Neural cell (in vitro differentiated cells): ENCODE data around the gene UROC1. TPM values are rescaled to one million over a fixed set of nuclear protein-coding genes. Genes with fewer than 3 reads are reported as not detected.

Source experiments
- H2AFZ ChIP-seq: fragments of 200-600, 300-800 bp; sonication (generic), shearing (Covaris generic); 2 replicates; pipeline ENCODE4 v1.6.0; 2014; ENCODE audit warnings: low read depth, mild to moderate bottlenecking, antibody characterized with exemption, low read length, moderate library complexity
- H3F3A ChIP-seq: fragments of 200-600 bp; shearing (Covaris generic); 2 replicates; pipeline ENCODE4 v1.6.1; 2016; ENCODE audit warnings: mild to moderate bottlenecking, moderate library complexity, mixed read lengths, antibody characterized with exemption, low read length; ENCODE audit not compliant: insufficient read depth, poor library complexity, severe bottlenecking
- H3K27ac ChIP-seq: fragments of 200-600, 300-800 bp; sonication (generic), shearing (Covaris generic); 2 replicates; pipeline ENCODE4 v1.5.1; 2014; ENCODE audit warnings: mild to moderate bottlenecking, low read length, moderate library complexity
- H3K27me3 ChIP-seq: fragments of 300-800, 200-600 bp; sonication (generic), shearing (Covaris generic); 2 replicates; pipeline ENCODE4 v1.6.0; 2014; ENCODE audit warnings: mild to moderate bottlenecking, low read depth, low read length, moderate library complexity; ENCODE audit not compliant: insufficient read depth
- H3K36me3 ChIP-seq: fragments of 300-800, 200-600 bp; sonication (generic), shearing (Covaris generic); 2 replicates; pipeline ENCODE4 v1.5.1; 2014; ENCODE audit warnings: mild to moderate bottlenecking, antibody characterized with exemption, low read length, moderate library complexity; ENCODE audit not compliant: insufficient read depth
- H3K4me2 ChIP-seq: fragments of 300-800, 200-600 bp; sonication (generic), shearing (Covaris generic); 2 replicates; pipeline ENCODE4 v1.6.0; 2014; ENCODE audit warnings: mild to moderate bottlenecking, low read length
- H3K4me3 ChIP-seq: fragments of 300-800, 200-600 bp; sonication (generic), shearing (Covaris generic); 2 replicates; pipeline ENCODE4 v1.5.1; 2014; ENCODE audit warnings: mild to moderate bottlenecking, low read length, moderate library complexity
- H3K79me2 ChIP-seq: fragments of 200-600 bp; shearing (Covaris generic); replicated peaks from 2 replicates; pipeline ENCODE4 v1.6.0; 2014; ENCODE audit warnings: mild to moderate bottlenecking, low read length, moderate library complexity; ENCODE audit not compliant: insufficient read depth
- H3K9ac ChIP-seq: fragments of 300-800, 200-600 bp; sonication (generic), shearing (Covaris generic); 2 replicates; pipeline ENCODE4 v1.6.1; 2016; ENCODE audit warnings: mild to moderate bottlenecking, low read length, mixed read lengths
- H3K9me2 ChIP-seq: fragments of 200-600 bp; shearing (Covaris generic); 2 replicates; pipeline ENCODE4 v1.6.1; 2016; ENCODE audit warnings: mild to moderate bottlenecking, low read length, mixed read lengths; ENCODE audit not compliant: insufficient read depth
- H3K9me3 ChIP-seq: fragments of 200-600, 300-800 bp; sonication (generic), shearing (Covaris generic); 2 replicates; pipeline ENCODE4 v1.6.1; 2016; ENCODE audit warnings: mild to moderate bottlenecking, mixed run types, low read length, moderate library complexity, mixed read lengths
- H4K20me1 ChIP-seq: fragments of 200-600 bp; shearing (Covaris generic); 2 replicates; pipeline ENCODE4 v1.6.1; 2016; ENCODE audit warnings: mild to moderate bottlenecking, mixed run types; ENCODE audit not compliant: insufficient read depth
- CTCF ChIP-seq: fragments of 450-650 bp; IDR thresholded peaks from 2 replicates; pipeline ENCODE4 v1.5.1; 2014; ENCODE audit warnings: antibody characterized with exemption, mild to moderate bottlenecking, moderate library complexity; ENCODE audit not compliant: poor library complexity, severe bottlenecking
- EP300 ChIP-seq: fragments of 450-650 bp; conservative IDR thresholded peaks from 2 replicates; pipeline ENCODE4 v1.6.1; 2014; ENCODE audit warnings: antibody characterized with exemption, mild to moderate bottlenecking, moderate library complexity; ENCODE audit not compliant: poor library complexity, severe bottlenecking
- EZH2 ChIP-seq: fragments of 200-600, 300-800 bp; shearing (Covaris generic), sonication (generic); IDR thresholded peaks from 2 replicates; pipeline ENCODE4 v1.6.1; 2014; ENCODE audit warnings: antibody characterized with exemption, low read length, borderline replicate concordance, mild to moderate bottlenecking; ENCODE audit not compliant: insufficient read depth, poor library complexity, severe bottlenecking
- MXI1 ChIP-seq: fragments of 450-650 bp; conservative IDR thresholded peaks from 2 replicates; pipeline ENCODE4 v1.6.1; 2014; ENCODE audit warnings: antibody characterized with exemption, mild to moderate bottlenecking; ENCODE audit not compliant: poor library complexity, severe bottlenecking
- POLR2AphosphoS5 ChIP-seq: IDR thresholded peaks from 2 replicates; pipeline ENCODE4 v1.6.1; 2012
- RAD21 ChIP-seq: fragments of 450-650 bp; conservative IDR thresholded peaks from 2 replicates; pipeline ENCODE4 v1.6.1; 2014; ENCODE audit warnings: antibody characterized with exemption, mild to moderate bottlenecking, moderate library complexity
- REST ChIP-seq: IDR thresholded peaks from 2 replicates; pipeline ENCODE4 v1.6.1; 2012; ENCODE audit warnings: borderline replicate concordance
- SMC3 ChIP-seq: fragments of 450-650 bp; conservative IDR thresholded peaks from 2 replicates; pipeline ENCODE4 v1.6.1; 2014; ENCODE audit warnings: antibody characterized with exemption, mild to moderate bottlenecking, moderate library complexity; ENCODE audit not compliant: poor library complexity
- TAF1 ChIP-seq: IDR thresholded peaks from 2 replicates; pipeline ENCODE4 v1.6.1; 2012; ENCODE audit warnings: low read depth
- polyA plus RNA-seq: library from polyadenylated mRNA; depleted of rRNA; stranded (reverse); fragments of >200 nt; gene quantifications from 2 replicates; pipeline ENCODE4 v1.2.3, GENCODE V29; 2014

UROC1 gene
- polyA plus RNA-seq, 1 donor from 2014 or later: not detected

DNA sequence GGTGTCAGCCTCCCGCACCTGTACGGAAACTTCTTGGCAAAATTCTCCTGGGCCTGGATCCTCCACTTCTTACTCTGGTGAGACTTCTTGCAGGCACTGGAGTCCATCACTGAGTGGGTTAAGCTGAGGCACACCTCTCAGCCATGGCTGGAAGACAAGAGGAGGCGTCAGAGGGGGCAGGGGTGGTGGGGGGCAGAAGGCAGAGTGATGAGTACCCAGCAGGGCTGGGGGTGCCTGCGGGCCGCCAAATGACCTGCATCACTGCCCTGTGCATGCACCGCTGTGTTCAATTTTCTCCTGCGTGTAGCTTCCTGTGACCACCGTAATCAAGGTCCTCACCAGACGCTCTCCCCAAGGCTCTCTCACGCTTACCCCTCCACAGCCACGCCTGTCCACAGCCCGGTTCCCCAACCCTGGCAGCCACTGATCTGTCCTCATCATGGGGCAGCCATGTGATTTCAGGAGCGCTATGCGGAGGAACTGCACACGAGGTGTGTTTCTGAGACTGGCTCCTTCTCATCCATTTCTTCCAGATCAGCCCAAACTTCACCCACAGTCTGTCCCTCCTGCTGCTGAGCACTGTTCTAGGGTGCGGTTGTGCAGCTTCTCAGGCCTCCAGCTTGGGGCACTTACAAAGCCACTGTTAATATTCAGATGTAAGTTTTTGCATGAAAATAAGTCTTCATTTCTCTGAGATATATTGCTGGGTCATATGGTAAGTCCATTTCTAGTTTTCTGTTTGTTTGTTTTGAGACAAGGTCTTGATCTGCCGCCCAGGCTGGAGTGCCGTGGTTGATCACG lies 35.9 kb upstream of the UROC1 start:
- Histone ChIP-seq H3K27ac (no peak overlapping the region), H3K9ac (no peak overlapping the region), H3K27me3 (no peaks in the 10 kb centered on the region), H3K79me2 (no peaks in the 10 kb centered on the region), H3K4me2 (no peak overlapping the region), H3K9me3 (no peaks in the 10 kb centered on the region), H3F3A (no peaks in the 10 kb centered on the region), H3K36me3 (no peaks in the 10 kb centered on the region), H2AFZ (no peak overlapping the region), H4K20me1 (no peaks in the 10 kb centered on the region), H3K9me2 (no peaks in the 10 kb centered on the region), H3K4me3 (no peak overlapping the region)
- TF ChIP-seq RAD21 (no peak), TAF1 (no peak), SMC3 (no peak), EZH2 (no peak), CTCF (no peak), REST (no peak), MXI1 (no peak), EP300 (no peak), POLR2AphosphoS5 (no peak)

GRCh38 chr3:126552688-126553283 lies 35.2 kb upstream of the UROC1 start:
- no peak overlapping the region for H3K4me2 ChIP-seq
- H3F3A ChIP-seq: no peaks in the 10 kb centered on the region
- TF ChIP-seq POLR2AphosphoS5 (no peak), EZH2 (no peak), SMC3 (no peak), EP300 (no peak), CTCF (no peak), MXI1 (no peak), RAD21 (no peak), TAF1 (no peak), REST (no peak)
- H4K20me1 ChIP-seq: no peaks in the 10 kb centered on the region
- no peaks in the 10 kb centered on the region for H3K9me3 ChIP-seq
- H2AFZ ChIP-seq: no peak overlapping the region
- no peaks in the 10 kb centered on the region for H3K36me3 ChIP-seq
- H3K9me2 ChIP-seq: no peaks in the 10 kb centered on the region
- no peak overlapping the region for H3K9ac ChIP-seq
- H3K27me3 ChIP-seq: no peaks in the 10 kb centered on the region
- no peaks in the 10 kb centered on the region for H3K79me2 ChIP-seq
- no peak overlapping the region for H3K4me3 ChIP-seq
- no peak overlapping the region for H3K27ac ChIP-seq
